HEK293 (cell line): ENCODE measurements around the gene GSG1L.

Source experiments
- ATF2 ChIP-seq: fragments of 450-650 bp; formaldehyde crosslinking; IDR thresholded peaks from 2 replicates; pipeline ENCODE4 v1.5.1; 2016; ENCODE audit warnings: missing biosample characterization, missing genetic modification characterization, low read depth
- CTCF ChIP-seq: fragments of 450-650 bp; formaldehyde crosslinking; IDR thresholded peaks from 2 replicates; pipeline ENCODE4 v1.5.1; 2016; ENCODE audit warnings: missing biosample characterization, missing genetic modification characterization
- PATZ1 ChIP-seq: fragments of 450-650 bp; formaldehyde crosslinking; IDR thresholded peaks from 2 replicates; pipeline ENCODE4 v1.5.1; 2016; ENCODE audit warnings: missing biosample characterization, missing genetic modification characterization
- ZBTB1 ChIP-seq: fragments of 450-650 bp; formaldehyde crosslinking; IDR thresholded peaks from 2 replicates; pipeline ENCODE4 v1.5.1; 2016; ENCODE audit warnings: missing biosample characterization, missing genetic modification characterization
- ZFP37 ChIP-seq: fragments of 450-650 bp; formaldehyde crosslinking; IDR thresholded peaks from 2 replicates; pipeline ENCODE4 v1.5.1; 2016; ENCODE audit warnings: missing biosample characterization, missing genetic modification characterization
- ZNF174 ChIP-seq: fragments of 450-650 bp; formaldehyde crosslinking; IDR thresholded peaks from 2 replicates; pipeline ENCODE4 v1.5.0; 2017; ENCODE audit warnings: missing biosample characterization, mild to moderate bottlenecking, missing genetic modification characterization
- ZNF19 ChIP-seq: fragments of 450-650 bp; formaldehyde crosslinking; IDR thresholded peaks from 2 replicates; pipeline ENCODE4; 2016; ENCODE audit warnings: missing biosample characterization, missing genetic modification characterization, low read depth
- ZNF513 ChIP-seq: fragments of 450-650 bp; IDR thresholded peaks from 2 replicates; pipeline ENCODE4 v1.5.1; 2018; ENCODE audit warnings: missing biosample characterization, missing genetic modification characterization
- ZNF600 ChIP-seq: fragments of 450-650 bp; formaldehyde crosslinking; IDR thresholded peaks from 2 replicates; pipeline ENCODE4 v1.5.1; 2016; ENCODE audit warnings: missing biosample characterization, missing genetic modification characterization
- ZNF654 ChIP-seq: fragments of 450-650 bp; formaldehyde crosslinking; IDR thresholded peaks from 2 replicates; pipeline ENCODE4 v1.5.1; 2016; ENCODE audit warnings: low read depth, missing biosample characterization, missing genetic modification characterization
- ZNF830 ChIP-seq: fragments of 450-650 bp; IDR thresholded peaks from 2 replicates; pipeline ENCODE4 v1.5.0; 2018; ENCODE audit warnings: missing biosample characterization, missing genetic modification characterization, low read depth, mild to moderate bottlenecking, moderate library complexity
- ZSCAN18 ChIP-seq: fragments of 450-650 bp; formaldehyde crosslinking; IDR thresholded peaks from 2 replicates; pipeline ENCODE4 v1.5.1; 2016; ENCODE audit warnings: missing biosample characterization, missing genetic modification characterization

GRCh38 chr16:27779641-27780164 lies 283.8 kb downstream of the GSG1L start:
- TF ChIP-seq ZFP37 (tag by site-specific recombination) (no peak), ZNF600 (tag by site-specific recombination) (no peak), PATZ1 (tag by site-specific recombination) (no peak), ATF2 (tag by site-specific recombination) (no peak), CTCF (tag by site-specific recombination) (no peak), ZNF513 (tag by site-specific recombination) (no peak), ZSCAN18 (no peak), ZNF19 (no peak), ZNF830 (no peak), ZBTB1 (no peak), ZNF654 (tag by site-specific recombination) (no peak), ZNF174 (no peak)
